SU-DHL-6 (cell line): ENCODE data around the gene SCG5.

Experiments used
- H2AFZ ChIP-seq: fragments of 200-600 bp; sonication (generic); 2 replicates; pipeline ENCODE4 v1.6.1; 2014; ENCODE audit warnings: low read depth, mild to moderate bottlenecking, moderate library complexity, mixed read lengths, antibody characterized with exemption, low read length; ENCODE audit not compliant: severe bottlenecking
- H3F3A ChIP-seq: fragments of 200-600 bp; shearing (Covaris generic); 2 replicates; pipeline ENCODE4 v1.6.0; 2016; ENCODE audit warnings: antibody characterized with exemption, mild to moderate bottlenecking; ENCODE audit not compliant: insufficient read depth
- H3K27ac ChIP-seq: fragments of 200-600 bp; sonication (generic); 2 replicates; pipeline ENCODE4 v1.5.1; 2016; ENCODE audit warnings: low read depth, mild to moderate bottlenecking, low read length, moderate library complexity, mixed read lengths
- H3K27me3 ChIP-seq: fragments of 200-600 bp; sonication (generic), shearing (Covaris generic); 2 replicates; pipeline ENCODE4 v1.6.0; 2014; ENCODE audit warnings: mild to moderate bottlenecking, low read length
- H3K36me3 ChIP-seq: fragments of 200-600 bp; sonication (generic); 2 replicates; pipeline ENCODE4 v1.6.1; 2014; ENCODE audit warnings: mild to moderate bottlenecking, low read length, mixed read lengths
- H3K4me2 ChIP-seq: fragments of 300-600, 200-600 bp; shearing (Covaris generic), sonication (generic); 2 replicates; pipeline ENCODE4 v1.6.0; 2014; ENCODE audit warnings: low read length, low read depth, mild to moderate bottlenecking; ENCODE audit not compliant: poor library complexity, severe bottlenecking
- H3K4me3 ChIP-seq: fragments of 200-600 bp; sonication (generic); 2 replicates; pipeline ENCODE4 v1.5.1; 2014; ENCODE audit warnings: antibody characterized with exemption, low read length, mild to moderate bottlenecking, mixed read lengths; ENCODE audit not compliant: insufficient read depth, poor library complexity, severe bottlenecking
- H3K79me2 ChIP-seq: fragments of 200-600 bp; sonication (generic); 2 replicates; pipeline ENCODE4 v1.6.1; 2014; ENCODE audit warnings: mild to moderate bottlenecking, low read length, moderate library complexity; ENCODE audit not compliant: insufficient read depth
- H3K9ac ChIP-seq: fragments of 200-600 bp; sonication (generic); 2 replicates; pipeline ENCODE4 v1.7.0; 2014; ENCODE audit warnings: mild to moderate bottlenecking, low read length
- H3K9me2 ChIP-seq: fragments of 200-600 bp; sonication (generic); replicated peaks from 2 replicates; pipeline ENCODE4 v1.6.1; 2014; ENCODE audit warnings: low read length; ENCODE audit not compliant: insufficient read depth
- H3K9me3 ChIP-seq: fragments of 200-600 bp; sonication (generic); 2 replicates; pipeline ENCODE4 v1.6.1; 2014; ENCODE audit warnings: low read length, mixed read lengths; ENCODE audit not compliant: insufficient read depth
- H4K20me1 ChIP-seq: fragments of 200-600 bp; sonication (generic); 2 replicates; pipeline ENCODE4 v1.6.1; 2014; ENCODE audit warnings: low read depth, mild to moderate bottlenecking, antibody characterized with exemption, low read length, moderate library complexity, mixed read lengths
- EZH2phosphoT487 ChIP-seq: fragments of 200-600 bp; sonication (generic), shearing (Covaris generic); conservative IDR thresholded peaks from 2 replicates; pipeline ENCODE4 v1.6.1; 2018; ENCODE audit warnings: mild to moderate bottlenecking, antibody characterized with exemption, low read length, moderate library complexity, mixed read lengths
- TF ChIP-seq, protein P1 (sequence below): fragments of 200-600 bp; sonication (generic); IDR thresholded peaks from one replicate; pipeline ENCODE4 v1.5.1; 2017; ENCODE audit warnings: antibody characterized with exemption, mild to moderate bottlenecking, low read length, moderate library complexity; ENCODE audit not compliant: insufficient read depth, poor library complexity, severe bottlenecking

The SCG5 gene

DNA sequence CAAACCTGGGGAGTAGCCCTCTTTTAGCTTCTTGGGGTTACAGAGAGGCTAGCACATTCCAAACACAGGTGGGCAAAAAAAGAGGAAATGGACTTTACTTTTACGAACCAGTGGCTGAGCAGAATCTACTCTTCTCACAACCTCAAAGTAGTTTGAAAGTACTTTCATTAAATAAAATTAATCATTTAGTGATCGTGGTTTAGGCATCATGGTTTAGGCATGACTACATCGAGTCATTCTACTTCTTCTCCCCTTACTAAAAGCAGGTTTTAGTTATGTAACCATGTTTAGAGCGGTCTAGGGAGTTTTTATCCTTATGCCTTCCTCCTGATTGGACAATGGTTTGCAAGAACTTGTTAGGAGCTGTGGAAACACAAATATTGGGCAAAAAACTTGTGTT lies 73.8 kb downstream of the SCG5 start:
- no peak overlapping the region for H3K4me3 ChIP-seq
- H3K9me3 ChIP-seq = no peaks in the 10 kb centered on the region
- no peaks in the 10 kb centered on the region for H4K20me1 ChIP-seq
- H3F3A ChIP-seq = no peaks in the 10 kb centered on the region
- H3K27ac ChIP-seq = no peak overlapping the region
- no peaks in the 10 kb centered on the region for H3K9me2 ChIP-seq
- H3K9ac ChIP-seq = no peak overlapping the region
- no peak overlapping the region for H2AFZ ChIP-seq
- H3K79me2 ChIP-seq = no peaks in the 10 kb centered on the region
- no peaks in the 10 kb centered on the region for H3K27me3 ChIP-seq
- H3K36me3 ChIP-seq = no peaks in the 10 kb centered on the region
- H3K4me2 ChIP-seq = no peak overlapping the region
- TF ChIP-seq, protein P1, sequence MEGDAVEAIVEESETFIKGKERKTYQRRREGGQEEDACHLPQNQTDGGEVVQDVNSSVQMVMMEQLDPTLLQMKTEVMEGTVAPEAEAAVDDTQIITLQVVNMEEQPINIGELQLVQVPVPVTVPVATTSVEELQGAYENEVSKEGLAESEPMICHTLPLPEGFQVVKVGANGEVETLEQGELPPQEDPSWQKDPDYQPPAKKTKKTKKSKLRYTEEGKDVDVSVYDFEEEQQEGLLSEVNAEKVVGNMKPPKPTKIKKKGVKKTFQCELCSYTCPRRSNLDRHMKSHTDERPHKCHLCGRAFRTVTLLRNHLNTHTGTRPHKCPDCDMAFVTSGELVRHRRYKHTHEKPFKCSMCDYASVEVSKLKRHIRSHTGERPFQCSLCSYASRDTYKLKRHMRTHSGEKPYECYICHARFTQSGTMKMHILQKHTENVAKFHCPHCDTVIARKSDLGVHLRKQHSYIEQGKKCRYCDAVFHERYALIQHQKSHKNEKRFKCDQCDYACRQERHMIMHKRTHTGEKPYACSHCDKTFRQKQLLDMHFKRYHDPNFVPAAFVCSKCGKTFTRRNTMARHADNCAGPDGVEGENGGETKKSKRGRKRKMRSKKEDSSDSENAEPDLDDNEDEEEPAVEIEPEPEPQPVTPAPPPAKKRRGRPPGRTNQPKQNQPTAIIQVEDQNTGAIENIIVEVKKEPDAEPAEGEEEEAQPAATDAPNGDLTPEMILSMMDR = no peak

- no peaks in the 10 kb centered on the region for H3K36me3 ChIP-seq
- H3K27me3 ChIP-seq = no peaks in the 10 kb centered on the region
Observed at GRCh38 chr15:32716216-32716914, 74.9 kb downstream of the SCG5 start.

DNA sequence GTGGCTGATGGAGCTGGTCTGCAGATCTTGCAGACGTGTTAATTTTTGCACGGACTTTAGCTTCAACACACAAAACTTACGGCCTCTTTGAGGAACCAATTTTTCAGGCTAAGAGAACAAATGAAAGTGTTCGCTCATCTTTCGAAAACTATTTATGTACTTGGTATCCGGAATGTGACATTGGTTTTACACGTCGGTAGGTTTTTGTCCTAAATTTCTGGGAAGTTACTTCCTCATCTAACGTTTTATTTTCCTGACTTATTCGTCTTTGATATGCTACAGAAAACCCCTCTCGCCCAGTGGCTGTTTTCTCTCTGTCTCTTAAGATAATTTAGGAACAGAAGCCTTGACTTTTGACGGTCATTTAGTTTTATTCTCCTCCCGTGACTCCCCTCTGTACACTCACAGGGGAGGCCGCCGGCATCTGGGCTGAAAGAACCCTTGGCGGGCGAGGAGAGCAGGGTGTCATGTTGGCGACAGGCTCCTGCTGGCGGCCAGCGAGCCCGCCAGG lies 75.5 kb downstream of the SCG5 start:
- H3K27ac ChIP-seq = no peak overlapping the region
- TF ChIP-seq, protein P1 = no peak
- no peak for TF ChIP-seq EZH2phosphoT487
- no peaks in the 10 kb centered on the region for H3K36me3 ChIP-seq
- H3K9ac ChIP-seq = no peak overlapping the region
- no peaks in the 10 kb centered on the region for H3F3A ChIP-seq
- no peaks in the 10 kb centered on the region for H3K79me2 ChIP-seq
- no peaks in the 10 kb centered on the region for H4K20me1 ChIP-seq
- no peak overlapping the region for H2AFZ ChIP-seq
- no peak overlapping the region for H3K4me3 ChIP-seq
- no peak overlapping the region for H3K4me2 ChIP-seq
- H3K9me3 ChIP-seq = no peaks in the 10 kb centered on the region
- no peaks in the 10 kb centered on the region for H3K27me3 ChIP-seq
- no peaks in the 10 kb centered on the region for H3K9me2 ChIP-seq

More at GRCh38 chr15:32716216-32716914, 74.9 kb downstream of the SCG5 start:
- no peaks in the 10 kb centered on the region for H3K79me2 ChIP-seq
- no peak for TF ChIP-seq EZH2phosphoT487
- TF ChIP-seq, protein P1 = no peak
- no peak overlapping the region for H3K9ac ChIP-seq
- H3K9me3 ChIP-seq = no peaks in the 10 kb centered on the region
- no peak overlapping the region for H3K4me2 ChIP-seq
- no peaks in the 10 kb centered on the region for H4K20me1 ChIP-seq
- no peak overlapping the region for H3K4me3 ChIP-seq
- no peaks in the 10 kb centered on the region for H3K9me2 ChIP-seq
- no peak overlapping the region for H3K27ac ChIP-seq
- H2AFZ ChIP-seq = no peak overlapping the region
- no peaks in the 10 kb centered on the region for H3F3A ChIP-seq
